ENCODE data around the gene LDLRAD2.

Gene LDLRAD2

DNA sequence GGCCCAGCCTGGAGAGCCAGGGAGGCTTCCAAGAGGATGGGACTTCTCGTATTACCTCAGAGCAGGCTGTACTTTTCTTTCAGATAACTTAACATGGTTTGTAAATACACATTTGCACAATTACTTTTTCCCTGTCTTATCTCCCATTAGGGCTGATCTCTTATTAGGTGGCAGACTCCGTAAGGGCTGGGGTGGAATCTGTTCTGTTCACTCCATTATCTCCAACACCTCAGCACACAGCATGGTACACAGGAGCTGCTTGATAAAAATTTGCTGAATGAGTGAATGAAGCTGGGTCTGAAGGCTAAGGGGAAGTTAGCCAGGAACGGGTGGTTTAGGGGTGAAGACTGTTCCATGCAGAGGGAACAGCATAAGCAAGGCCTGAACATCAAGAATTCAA is 48.9 kb downstream of the LDLRAD2 start:
- DNase-seq (ENCODE audit: low read depth in 2 of 2): no peak

DNA sequence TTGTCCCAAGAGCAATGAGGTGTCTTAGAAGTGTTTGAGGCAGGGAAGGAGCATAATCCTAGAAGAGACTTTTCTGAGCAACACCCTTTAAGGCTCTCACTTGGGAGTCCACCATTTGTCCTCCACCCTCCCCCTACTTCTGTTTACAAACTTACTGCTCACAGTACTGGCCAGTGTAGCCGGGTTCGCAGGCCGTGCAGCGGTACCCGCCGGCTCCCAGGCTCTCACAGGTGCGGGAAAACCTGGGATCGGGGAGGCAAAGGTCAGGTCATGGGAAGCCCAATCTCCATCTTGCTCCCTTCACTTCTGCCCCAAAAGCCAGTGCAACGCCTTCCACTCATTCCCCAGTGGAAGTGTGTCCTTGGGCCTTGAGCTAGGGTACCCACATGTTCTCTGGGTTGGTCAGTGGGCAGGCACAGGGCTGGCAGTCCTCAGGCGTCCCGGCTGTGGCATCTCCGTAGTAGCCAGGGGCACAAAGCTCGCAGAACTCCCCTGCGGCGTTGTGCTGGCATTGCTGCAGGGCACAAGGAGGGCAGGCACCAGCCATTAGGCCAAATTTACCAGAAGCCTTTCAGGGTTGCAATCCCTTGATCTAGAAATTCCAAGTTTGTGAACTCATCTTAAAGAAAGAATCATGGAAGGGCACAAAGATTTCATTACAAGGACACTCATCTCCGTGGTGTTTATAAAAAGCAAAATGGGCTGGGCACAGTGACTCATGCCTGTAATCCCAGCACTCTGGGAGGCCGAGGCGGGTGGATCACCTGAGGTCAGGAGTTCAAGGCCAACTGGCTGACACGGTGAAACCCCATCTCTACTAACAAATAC is 49.8 kb downstream of the LDLRAD2 start:
- DNase-seq (ENCODE audit: low read depth in 2 of 2): no peak

DNA sequence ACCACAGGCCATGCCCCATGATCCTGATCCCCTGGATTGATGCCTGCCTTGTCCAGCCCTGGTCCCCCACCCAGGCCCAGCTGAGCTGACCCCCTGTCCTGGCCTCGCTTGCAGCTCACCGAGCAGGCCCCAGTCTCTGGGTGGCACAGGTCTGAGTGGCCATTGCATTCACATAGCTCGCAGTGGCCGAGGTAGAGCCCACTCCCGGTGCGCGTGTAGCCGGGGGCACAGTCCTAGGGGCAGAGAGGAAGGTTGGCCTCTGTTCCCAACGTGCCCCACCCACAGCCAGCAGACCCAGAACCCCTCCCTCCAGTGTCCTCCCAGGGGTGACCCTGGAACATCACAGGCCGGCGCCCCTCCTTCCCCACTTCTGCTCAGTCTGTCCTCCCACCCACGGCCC is 51.9 kb downstream of the LDLRAD2 start:
- no peak for DNase-seq (ENCODE audit: low read depth in 2 of 2)

DNA sequence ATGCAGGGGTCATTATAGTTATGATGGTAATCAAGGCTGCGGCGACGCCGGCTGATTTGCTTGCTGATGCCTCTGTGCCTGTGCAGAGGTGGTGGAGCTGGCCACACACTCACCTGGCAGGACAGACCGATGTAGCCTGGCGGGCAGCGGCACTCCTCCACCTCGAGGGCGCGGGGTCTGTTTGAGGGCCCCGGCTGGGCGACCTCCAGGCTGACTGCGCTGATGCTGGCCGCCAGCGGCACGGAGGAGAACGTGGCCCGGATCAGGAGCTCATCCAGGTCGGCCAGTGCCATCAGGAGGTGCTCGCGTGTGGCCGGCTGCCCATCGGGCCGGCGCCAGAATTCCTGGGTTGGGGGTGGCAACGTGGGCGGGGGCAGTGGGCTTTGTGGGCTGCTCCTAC is 52.7 kb downstream of the LDLRAD2 start:
- no peak for DNase-seq (ENCODE audit: low read depth in 2 of 2)

DNA sequence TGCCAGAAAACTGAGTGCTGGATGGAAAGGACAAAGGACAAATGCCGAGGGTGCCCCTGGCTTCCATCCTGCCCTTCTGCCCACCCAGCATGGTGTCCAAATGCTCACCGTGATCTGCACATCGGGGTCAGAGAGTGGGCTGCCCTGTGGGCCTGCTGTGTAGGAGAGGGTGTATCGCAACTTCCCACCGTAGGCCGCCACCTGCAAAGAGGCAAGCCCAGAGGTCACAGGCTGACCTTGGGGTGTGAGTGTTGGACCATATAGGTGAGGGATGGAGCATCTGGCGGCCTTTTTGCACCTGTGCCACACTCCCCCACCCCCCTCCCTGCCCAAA is 53.5 kb downstream of the LDLRAD2 start:
- DNase-seq (ENCODE audit: low read depth in 2 of 2): no peak

DNA sequence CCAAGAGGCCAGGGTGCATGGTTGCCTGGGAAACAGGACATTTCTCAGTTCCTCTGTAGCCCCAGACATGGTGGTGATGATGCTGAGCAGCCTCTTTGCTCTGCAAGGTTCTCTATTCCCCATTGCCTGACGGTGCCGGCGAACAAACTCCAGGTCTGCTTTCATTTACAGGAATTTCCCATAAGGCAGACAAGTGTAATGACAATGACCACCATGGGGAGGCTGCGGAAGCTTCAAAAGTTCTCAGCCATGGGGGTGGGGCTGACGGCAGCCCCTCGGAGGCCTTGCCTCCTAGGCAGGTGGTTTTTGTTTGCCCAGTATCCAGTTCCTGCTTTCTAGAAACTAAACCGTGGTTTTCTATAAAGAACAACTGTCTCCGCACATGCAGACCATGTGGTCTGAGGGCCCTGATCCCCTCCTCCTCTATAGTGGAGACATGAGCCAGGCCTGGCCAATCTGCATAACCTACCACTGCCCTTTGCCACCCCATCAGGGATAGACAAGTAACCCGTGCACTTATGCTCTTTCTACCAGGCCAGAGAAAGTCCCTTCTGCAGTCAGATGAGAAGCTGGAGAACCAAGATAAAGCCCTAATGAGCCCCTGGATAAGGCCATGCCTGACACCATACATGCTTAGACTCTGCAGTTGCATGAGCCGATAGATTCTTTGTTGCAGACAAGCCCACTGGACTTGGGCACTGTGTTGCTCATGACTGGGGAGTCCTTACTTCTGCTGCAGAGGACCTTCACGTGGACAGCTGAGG is 54.1 kb downstream of the LDLRAD2 start:
- no peak for DNase-seq (ENCODE audit: low read depth in 2 of 2)

DNA sequence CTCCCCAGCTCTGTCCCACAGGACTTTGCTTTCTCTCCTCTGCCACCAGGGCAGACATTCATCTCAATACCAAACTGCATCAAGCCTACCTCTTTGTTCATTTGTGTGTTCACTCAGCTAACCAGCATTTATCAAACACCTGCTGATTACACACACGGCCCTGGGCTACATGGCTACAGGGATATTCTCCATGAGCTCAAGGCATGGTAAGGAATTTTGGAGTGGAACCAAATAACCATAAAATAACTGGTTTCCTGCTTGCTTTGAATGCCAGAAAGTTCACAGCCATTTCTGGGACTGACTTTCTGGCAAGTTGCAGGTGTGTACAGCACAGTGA is 54.6 kb downstream of the LDLRAD2 start:
- DNase-seq (ENCODE audit: low read depth in 2 of 2): no peak

DNA sequence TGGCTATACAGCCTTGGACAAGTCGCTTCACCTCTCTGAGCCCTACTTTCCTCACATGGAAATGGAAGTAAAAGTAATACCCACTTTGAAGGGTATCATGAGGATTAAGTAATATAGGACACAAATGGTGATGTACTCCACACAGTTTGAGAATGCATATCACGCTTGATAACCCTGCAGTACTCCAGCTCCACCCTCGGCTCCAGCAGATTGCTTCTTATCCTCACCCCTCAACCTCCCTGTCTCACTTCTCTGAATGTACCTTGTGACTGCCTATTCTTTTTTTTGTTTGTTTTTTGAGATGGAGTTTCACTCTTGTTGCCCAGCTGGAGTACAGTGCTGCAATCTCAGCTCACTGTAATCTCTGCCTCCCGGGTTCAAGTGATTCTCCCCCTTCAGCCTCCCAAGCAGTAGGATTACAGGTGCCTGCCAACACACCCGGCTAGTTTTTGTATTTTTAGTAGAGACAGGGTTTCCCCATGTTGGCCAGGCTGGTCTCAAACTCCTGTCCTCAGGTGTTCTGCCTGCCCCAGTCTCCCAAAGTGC is 55.5 kb downstream of the LDLRAD2 start:
- no peak for DNase-seq (ENCODE audit: low read depth in 2 of 2)

DNA sequence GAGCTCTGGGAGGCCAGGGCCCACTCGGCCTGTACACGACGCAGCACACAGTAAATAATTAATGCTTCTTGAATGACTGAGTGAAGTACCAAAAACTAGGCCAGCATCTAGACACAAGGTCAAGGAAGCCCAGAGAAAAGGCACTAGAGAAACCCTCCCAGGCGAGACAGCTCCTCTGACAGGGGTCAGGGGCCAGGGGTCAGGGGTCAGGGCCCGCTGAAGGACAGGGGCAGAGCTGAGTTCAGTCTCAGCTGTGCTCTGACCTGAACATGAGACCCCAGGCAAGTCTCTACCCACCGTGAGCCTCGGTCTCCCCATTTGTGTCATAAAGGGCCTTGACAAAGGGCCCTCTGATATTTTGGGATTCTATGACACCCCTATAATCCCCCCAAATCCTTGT is 56.4 kb downstream of the LDLRAD2 start:
- no peak for DNase-seq (ENCODE audit: low read depth in 2 of 2)

DNA sequence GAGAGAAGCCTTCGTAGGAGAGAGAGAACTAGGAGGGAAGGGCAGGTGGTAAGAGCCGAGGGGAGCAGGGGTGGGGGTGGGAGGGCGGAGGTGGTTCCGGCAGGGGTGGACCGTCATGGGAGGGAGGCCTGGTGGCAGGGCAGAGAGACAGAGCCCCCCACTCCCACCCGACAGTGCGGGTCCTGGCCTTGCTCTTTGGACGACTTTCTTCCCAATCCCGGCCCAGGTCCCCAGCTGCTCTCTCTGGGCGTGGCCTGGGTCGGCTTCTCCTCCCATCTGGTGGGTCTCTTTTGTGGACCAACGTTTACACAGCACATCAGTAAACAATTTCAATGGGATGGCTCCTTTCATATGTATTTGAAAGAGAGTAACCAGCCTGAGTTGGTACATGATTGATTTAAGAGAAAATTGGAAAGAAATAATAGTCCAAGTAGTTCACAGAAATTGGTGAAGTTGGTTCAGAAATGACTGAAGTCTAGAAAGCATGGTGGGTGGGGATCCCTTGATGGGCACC is 56.9 kb downstream of the LDLRAD2 start:
- DNase-seq (ENCODE audit: low read depth in 2 of 2): no peak

DNA sequence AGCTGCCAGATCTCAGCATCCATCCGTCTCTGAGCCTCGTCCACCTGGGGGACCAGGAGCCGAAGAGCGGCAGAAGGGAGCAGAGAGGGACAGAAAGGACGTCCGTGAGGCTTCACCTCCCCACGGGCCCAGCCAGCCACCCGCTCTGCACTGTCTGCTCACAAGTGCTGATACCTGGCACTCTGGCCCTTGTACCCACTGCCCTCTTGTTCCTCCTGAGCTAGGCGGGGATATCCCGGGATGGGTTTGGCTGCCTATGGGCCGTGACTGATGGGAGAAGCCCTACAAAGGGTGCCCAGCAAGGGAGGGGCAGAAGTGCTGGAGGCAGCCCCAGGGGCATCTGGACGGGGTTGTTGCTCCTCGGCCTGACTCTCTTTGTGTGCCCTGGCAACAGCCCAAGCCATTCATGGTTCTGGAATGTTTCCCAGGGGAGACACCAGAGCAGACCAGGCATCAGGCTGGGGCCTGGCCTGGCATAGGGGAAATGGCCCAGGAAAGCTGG is 57.6 kb downstream of the LDLRAD2 start:
- no peak for DNase-seq (ENCODE audit: low read depth in 2 of 2)

DNA sequence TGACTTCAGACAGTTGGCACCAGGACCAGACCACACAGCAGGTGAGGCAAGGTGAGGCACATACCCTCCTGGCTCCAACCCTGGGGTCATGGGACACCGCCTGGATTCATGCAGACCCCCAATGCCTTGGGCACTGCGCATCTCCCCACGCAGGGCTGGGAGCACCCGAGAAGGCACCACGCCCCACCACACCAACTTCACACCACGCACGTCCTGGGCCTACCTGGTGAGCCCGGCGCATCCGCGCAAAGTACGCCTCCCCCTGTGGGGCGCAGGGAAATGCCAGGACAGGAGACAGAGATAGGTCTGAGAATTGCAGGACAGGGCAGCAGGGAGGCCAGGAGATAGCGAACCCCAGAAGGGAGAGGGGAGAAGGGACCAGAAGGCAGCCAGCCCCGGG is 58.5 kb downstream of the LDLRAD2 start:
- DNase-seq (ENCODE audit: low read depth in 2 of 2): no peak

DNA sequence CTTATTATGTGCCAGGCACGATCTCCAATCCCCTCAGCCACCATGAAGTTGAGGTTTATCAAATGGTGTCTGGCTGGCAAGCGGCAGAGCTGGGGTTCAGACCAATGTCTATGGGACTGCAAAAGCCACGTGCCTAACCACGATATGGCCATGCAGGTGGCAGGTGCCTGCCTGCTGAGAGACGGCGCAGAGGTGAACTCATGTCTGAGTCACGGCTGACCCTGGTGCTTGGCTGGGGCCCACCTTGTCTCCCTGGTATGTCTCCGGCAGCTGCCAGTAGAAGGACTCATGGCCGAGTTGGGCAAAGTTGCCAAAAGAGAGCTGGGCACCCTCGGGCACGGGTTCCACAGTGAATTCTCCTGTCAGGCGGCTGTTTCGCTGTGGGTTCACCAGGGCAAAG is 59.9 kb downstream of the LDLRAD2 start:
- DNase-seq (ENCODE audit: low read depth in 2 of 2): no peak

DNA sequence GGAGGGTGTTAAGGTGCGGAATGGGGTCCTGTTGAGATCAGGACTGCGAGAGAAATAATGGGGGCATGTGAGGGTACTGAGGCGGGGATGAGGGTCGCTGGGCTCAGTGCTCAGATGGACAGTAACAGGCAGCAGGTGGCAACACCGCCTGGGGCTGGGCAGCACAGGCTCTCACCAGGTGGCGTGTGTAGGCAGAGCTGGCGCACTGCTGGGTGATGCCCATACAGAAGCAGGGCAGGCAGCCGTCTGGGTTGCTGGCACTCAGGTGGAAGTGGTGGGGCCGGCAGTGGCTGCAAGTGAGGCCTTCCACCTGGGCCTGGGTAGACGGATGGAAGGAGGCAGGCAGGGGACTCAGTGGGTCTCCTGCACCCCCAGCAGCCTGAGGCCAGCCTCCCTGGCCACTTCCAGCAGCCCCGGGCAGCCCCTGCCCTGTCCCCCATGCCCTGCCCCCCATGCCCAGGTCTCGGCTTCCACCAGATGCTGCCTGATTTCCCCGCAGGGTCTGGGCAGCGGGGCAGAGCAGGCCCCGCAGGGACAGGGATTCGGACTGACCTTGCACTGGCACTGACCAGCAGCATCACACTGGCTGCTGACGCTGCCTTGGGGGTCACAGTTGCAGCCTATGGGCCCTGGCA is 60.5 kb downstream of the LDLRAD2 start:
- no peak for DNase-seq (ENCODE audit: low read depth in 2 of 2)

DNA sequence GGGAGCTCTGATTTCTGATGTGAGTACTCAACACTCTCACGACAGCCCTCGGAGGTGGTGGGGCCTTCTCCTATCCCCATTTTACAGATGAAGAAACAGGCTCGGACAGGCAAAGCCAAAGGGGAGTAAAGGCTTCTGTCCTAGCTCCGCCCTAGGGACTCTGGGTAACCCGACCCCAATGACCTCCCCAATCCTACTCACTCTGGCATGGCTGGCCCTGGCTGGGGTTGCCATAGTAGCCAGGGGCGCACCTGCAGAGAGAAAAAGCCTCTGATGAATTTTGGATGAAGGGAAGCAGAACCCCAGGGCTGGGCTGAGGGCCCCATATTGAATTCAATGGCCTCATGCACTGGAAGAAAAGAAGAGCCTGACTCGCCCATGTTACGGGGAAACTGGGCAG is 61.1 kb downstream of the LDLRAD2 start:
- no peak for DNase-seq (ENCODE audit: low read depth in 2 of 2)

DNA sequence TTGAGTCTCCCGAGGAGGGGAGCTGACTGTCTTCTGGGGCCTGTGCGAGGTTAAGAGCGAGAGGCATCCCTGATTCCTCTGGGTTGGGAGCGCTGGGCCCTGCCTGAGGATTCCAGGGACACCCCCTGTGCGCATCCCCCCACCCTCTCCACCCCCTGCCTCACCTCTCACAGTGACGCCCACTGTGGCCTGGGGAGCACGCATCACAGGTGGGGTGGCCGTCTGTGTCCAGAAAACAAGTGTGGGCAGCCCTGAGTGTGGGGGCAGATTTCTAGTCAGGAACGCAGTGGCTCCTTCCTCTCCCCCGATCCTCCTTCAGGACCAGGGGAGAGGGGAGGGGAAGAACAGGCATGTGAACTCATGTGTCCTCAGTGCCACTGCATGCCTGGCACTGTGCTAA is 61.7 kb downstream of the LDLRAD2 start:
- DNase-seq (ENCODE audit: low read depth in 2 of 2): no peak

DNA sequence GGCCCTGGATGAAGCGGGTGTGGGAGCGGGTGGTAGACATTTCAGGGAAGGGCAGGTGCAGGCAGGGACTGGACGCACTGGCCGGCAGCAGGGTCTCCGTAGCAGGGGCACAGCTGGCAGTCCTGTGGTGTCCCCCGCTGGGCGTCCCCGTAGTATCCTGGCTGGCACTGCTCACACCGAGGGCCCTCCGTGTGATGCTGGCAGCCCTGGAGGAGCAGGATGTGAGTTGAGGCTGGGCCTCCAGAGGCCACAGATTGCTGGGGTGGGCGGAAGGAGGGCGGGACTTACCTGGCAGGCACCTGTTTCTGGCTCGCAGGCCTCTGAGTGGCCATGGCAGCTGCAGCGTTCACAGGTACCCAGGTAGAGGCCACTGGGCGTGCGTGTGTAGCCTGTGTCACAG is 62.3 kb downstream of the LDLRAD2 start:
- DNase-seq (ENCODE audit: low read depth in 2 of 2): no peak
